Endothelial cell of umbilical vein (primary cell): ENCODE measurements around the gene DNM2.

ENCODE experiments used
- CTCF ChIP-seq, 2 donors: IDR thresholded peaks; 1 replicate in 1 of 2; 2 replicates in 1 of 2; pipeline ENCODE4 v1.5.1; 2011; ENCODE audit warnings: low read length in 2 of 2, mild to moderate bottlenecking in 2 of 2, moderate library complexity in 2 of 2, control low read depth in 1 of 2, inconsistent platforms in 1 of 2, low read depth in 1 of 2; ENCODE audit not compliant: insufficient read depth in 1 of 2; ENCODE audit errors: extremely low read depth in 1 of 2
- EZH2 ChIP-seq: IDR thresholded peaks from 2 replicates; pipeline ENCODE4 v1.6.1; 2012; ENCODE audit warnings: borderline replicate concordance, low read depth, mild to moderate bottlenecking, moderate library complexity, low read length, inconsistent platforms; ENCODE audit not compliant: severe bottlenecking
- JUN ChIP-seq: IDR thresholded peaks from 2 replicates; pipeline ENCODE4 v1.6.1; 2011; ENCODE audit warnings: borderline replicate concordance, low read depth; ENCODE audit not compliant: insufficient read length, insufficient read depth
- POLR2A ChIP-seq: IDR thresholded peaks from 2 replicates; pipeline ENCODE4 v1.6.1; 2012; ENCODE audit warnings: low read depth, mild to moderate bottlenecking, control low read depth, low read length

DNA sequence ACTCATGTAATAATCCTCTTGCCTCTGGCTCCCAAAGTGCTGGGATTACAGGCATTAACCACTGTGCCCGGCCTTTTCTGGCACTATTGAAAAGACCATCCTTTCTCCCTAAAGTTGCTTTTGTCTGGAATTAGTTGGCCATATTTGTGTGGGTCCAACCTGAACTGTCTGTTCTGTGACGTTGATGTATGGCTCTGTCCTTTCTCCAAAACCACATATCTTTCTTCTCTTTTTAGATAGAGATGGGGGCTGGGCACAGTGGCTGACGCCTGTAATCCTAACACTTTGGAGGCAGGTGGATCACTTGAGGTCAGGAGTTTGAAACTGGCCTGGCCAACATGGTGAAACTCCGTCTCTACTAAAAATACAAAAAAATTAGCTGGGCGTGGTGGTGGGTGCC, 17.9 kb downstream of the DNM2 start:
- TF ChIP-seq CTCF (IDR thresholded peaks at IDR 0.05; ENCODE audit: extremely low read depth in 1 of 2, insufficient read depth in 1 of 2, low read depth in 1 of 2, low read length in 2 of 2) (no peak), POLR2A (no peak), EZH2 (no peak), JUN (no peak)
